T-helper 2 cell treated with Interferon-gamma antibody and Interleukin-4, amounts not matched to agents 5 μg/mL and 100 μg/mL, for 36 hours (primary cell): ENCODE measurements around the gene FUNDC2.
A peak's percentile ranks its signal among the peaks of the same experiment; 100 is the strongest.

Experiments
- DNase-seq: peaks from one replicate; pipeline ENCODE4 v3.0.0; 2021; ENCODE audit warnings: low spot score
- H3K27ac Mint-ChIP-seq: one replicate; pipeline ENCODE4 v1.8.0; 2021; ENCODE audit warnings: mild to moderate bottlenecking, mixed read lengths
- H3K27me3 Mint-ChIP-seq: one replicate; pipeline ENCODE4 v1.8.0; 2021; ENCODE audit warnings: low read depth, mixed read lengths
- H3K36me3 Mint-ChIP-seq: one replicate; pipeline ENCODE4 v1.8.0; 2021; ENCODE audit warnings: low read depth, mixed read lengths
- H3K4me1 Mint-ChIP-seq: one replicate; pipeline ENCODE4 v1.8.0; 2021; ENCODE audit warnings: low read depth, mixed read lengths
- H3K4me3 Mint-ChIP-seq: one replicate; pipeline ENCODE4 v1.8.0; 2022; ENCODE audit warnings: mild to moderate bottlenecking, moderate library complexity, mixed read lengths
- H3K9me3 Mint-ChIP-seq: one replicate; pipeline ENCODE4 v1.8.0; 2021; ENCODE audit warnings: mixed read lengths

FUNDC2 gene

DNA sequence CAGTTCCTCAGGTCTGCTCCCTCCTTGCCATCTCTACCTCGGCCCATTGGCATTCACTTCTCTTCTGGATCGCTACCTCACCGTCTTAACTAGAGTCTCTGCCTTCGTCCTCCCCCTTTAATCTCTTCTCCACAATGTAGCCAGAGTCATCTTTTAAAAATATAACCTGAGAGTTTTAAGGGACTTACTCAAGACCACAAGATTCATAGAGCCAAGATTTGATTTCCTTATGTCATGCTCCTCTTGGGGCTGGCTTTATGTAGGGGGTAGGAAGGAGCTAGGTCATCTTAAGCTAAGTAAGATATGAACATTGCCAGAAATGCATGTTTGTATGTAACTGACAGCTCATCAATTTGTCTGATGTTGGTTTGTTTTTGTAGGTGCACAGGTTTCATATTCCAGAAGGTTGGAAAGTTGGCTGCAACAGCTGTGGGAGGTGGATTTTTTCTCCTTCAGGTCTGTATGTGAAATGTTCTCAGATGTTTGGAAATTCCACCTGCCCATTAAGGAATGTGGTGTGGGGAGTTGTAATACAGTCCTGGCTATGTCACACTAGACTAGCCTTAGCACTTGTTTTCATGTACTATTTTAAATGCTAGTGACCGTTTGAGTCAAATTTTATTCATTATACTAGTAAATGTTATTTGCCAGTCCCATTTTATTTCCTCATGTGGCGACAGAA, 19.6 kb downstream of the FUNDC2 start:
- peaks cover 11% of the 10 kb centered on the region for H3K4me1 Mint-ChIP-seq
- no peaks in the 10 kb centered on the region for H3K27me3 Mint-ChIP-seq
- no peak overlapping the region for H3K4me3 Mint-ChIP-seq
- no peaks in the 10 kb centered on the region for H3K9me3 Mint-ChIP-seq
- peaks cover 6% of the 10 kb centered on the region for H3K36me3 Mint-ChIP-seq
- H3K27ac Mint-ChIP-seq, result no peak overlapping the region
- no peak for DNase-seq

DNA sequence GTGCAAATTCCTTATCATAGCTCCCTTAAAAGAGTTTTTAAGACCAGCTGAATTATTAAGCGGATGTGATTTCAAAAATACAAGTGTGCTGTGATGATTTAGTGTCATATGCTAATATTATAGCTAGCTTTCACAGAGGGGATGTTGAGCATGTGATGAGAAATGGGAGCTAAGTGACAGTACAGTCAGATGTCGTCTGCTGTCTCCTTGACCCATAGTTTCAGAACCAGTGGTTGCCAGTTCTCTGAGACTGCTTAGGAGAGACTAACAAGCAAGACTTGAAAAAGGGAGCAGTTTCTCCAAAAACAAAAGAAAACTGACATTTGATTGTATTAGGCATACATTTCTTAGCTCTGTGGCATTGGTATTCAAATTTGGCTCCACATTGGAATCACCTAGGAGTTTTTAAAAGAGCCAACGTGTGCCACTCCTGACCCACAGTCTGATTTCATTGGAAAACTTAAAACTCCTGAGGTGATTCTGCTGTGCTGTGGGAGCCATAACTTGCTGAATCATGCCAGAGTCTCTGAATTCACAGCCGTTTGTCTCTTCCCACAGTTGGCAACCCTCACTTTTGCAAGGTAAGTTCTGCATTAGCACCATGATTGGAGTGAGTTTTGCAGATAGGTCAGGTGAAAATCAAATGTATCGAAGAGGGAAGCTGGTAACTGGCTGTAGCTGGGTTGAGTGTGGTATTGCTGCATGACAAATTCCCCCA, 20.3 kb downstream of the FUNDC2 start:
- no peak for DNase-seq
- H3K27me3 Mint-ChIP-seq, result no peaks in the 10 kb centered on the region
- H3K4me1 Mint-ChIP-seq, result peaks cover 11% of the 10 kb centered on the region
- H3K4me3 Mint-ChIP-seq, result no peak overlapping the region
- H3K36me3 Mint-ChIP-seq, result peaks cover 11% of the 10 kb centered on the region
- H3K27ac Mint-ChIP-seq, result no peak overlapping the region
- no peaks in the 10 kb centered on the region for H3K9me3 Mint-ChIP-seq

DNA sequence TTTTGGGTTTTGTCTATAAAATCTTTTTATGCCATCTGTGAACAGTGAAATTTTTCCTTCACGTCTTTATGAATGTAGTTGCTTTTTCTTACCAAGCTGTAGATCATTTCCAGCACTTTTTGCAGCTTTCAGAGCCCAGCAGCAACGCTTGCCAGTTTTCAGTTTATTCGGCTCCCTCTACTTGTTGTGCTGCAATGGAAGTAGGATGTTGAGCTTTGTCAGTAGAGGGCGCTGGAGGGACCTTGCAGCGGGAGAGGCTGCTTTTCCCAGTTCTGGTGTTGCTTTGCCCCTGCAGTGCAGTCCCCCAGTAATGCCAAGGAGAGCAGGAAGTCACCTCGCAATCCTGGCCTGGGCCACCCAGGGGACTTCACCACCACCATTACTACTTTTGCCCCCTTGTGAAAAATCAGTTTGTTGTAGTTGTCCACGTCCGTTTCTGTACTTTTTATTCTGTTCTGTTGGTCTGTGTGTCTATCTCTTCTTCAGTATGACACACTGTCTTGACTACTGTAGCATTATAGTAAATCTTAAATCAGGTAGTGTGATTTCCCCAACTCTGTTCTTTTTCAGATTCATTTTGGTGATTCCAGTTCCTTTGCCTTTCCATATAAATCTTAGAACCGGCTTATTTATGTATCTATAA, 22.5 kb downstream of the FUNDC2 start:
- H3K4me3 Mint-ChIP-seq, result no peak overlapping the region
- no peak for DNase-seq
- no peak overlapping the region for H3K27ac Mint-ChIP-seq
- H3K9me3 Mint-ChIP-seq, result no peaks in the 10 kb centered on the region
- H3K27me3 Mint-ChIP-seq, result no peaks in the 10 kb centered on the region
- H3K4me1 Mint-ChIP-seq, result peaks cover 19% of the 10 kb centered on the region
- peaks cover 17% of the 10 kb centered on the region for H3K36me3 Mint-ChIP-seq

DNA sequence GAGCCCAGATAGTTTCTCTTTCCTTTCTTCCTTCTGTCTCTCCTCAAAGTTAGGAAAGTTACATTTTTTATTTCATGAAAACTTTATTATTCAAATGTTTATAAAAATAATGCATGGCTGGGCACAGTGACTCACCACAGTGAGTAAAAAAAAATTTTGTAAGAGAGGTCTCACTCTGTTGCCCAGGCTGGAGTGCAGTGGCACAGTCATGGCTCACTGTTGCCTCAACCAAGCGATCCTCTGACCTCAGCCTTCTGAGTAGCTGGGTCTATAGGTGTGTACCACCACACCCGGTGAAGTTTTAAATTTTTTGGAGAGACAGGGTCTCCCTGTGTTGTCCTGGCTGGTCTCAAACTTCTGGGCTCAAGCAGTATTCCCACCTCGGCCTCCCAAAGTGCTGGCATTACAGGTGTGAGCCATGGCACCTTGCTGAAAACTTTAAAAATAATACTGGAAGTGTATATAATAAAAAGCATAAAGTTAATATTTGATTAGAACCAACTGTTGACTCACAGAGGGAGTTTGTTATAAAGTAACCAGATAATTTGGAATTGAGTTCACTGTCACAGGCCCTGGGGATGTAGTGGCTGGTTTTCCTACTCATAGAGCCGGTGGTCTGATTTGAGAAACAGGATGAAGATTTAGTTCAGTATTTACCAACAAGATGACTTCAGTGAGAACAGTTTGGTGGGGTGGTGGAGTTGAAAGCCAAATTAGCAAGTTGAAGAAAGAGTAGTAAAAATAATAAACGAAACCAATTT, 26.3 kb downstream of the FUNDC2 start:
- H3K4me1 Mint-ChIP-seq, result peaks cover 31% of the 10 kb centered on the region
- H3K9me3 Mint-ChIP-seq, result no peaks in the 10 kb centered on the region
- no peak overlapping the region for H3K4me3 Mint-ChIP-seq
- no peak for DNase-seq
- peak overlapping the region; percentile 44 for H3K27ac Mint-ChIP-seq
- H3K27me3 Mint-ChIP-seq, result no peaks in the 10 kb centered on the region
- peaks cover 20% of the 10 kb centered on the region for H3K36me3 Mint-ChIP-seq

DNA sequence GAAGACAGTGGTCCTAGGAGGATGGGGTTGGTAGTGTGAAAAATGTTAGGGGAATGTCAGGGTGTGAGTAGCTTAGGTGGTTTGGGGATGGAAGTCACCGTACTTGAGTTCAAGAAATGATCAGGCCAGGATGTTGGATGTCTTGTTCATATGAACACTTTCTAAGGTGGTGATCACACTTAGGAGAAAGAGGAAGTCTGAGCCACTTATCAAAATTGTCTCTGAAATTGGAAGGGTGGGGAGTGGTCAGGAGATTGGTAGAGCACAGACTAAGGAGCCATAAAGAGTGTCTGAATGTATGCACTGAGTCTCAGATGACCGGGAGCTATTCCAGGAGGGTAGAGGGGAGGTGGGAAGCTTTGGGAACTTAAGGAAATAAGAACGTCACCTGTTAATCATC, 27.0 kb downstream of the FUNDC2 start:
- H3K9me3 Mint-ChIP-seq, result no peaks in the 10 kb centered on the region
- H3K27ac Mint-ChIP-seq, result peak overlapping the region; percentile 44
- H3K27me3 Mint-ChIP-seq, result no peaks in the 10 kb centered on the region
- H3K4me1 Mint-ChIP-seq, result peaks cover 30% of the 10 kb centered on the region
- no peak for DNase-seq
- H3K36me3 Mint-ChIP-seq, result peaks cover 20% of the 10 kb centered on the region
- H3K4me3 Mint-ChIP-seq, result no peak overlapping the region

DNA sequence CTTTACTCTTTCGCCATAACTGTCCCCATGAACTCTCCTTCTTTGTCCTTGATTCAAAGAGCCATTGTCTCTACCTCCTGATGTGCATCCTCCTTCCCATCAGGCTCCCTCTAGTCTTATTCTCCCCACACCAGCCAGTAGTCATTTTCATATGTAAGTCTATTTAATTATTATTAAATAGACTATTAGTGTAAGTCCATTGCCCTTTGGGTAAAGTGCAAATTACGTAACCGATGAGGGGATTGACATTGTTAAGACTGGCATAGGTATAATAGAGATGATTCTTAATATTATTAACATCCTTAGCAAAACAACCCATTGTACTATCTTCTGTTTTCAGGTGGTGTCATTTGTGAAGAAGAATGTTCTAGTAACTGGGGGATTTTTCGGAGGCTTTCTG, 27.6 kb downstream of the FUNDC2 start:
- H3K27me3 Mint-ChIP-seq, result no peaks in the 10 kb centered on the region
- H3K36me3 Mint-ChIP-seq, result peaks cover 19% of the 10 kb centered on the region
- no peak for DNase-seq
- H3K9me3 Mint-ChIP-seq, result no peaks in the 10 kb centered on the region
- no peak overlapping the region for H3K27ac Mint-ChIP-seq
- peaks cover 27% of the 10 kb centered on the region for H3K4me1 Mint-ChIP-seq
- no peak overlapping the region for H3K4me3 Mint-ChIP-seq

DNA sequence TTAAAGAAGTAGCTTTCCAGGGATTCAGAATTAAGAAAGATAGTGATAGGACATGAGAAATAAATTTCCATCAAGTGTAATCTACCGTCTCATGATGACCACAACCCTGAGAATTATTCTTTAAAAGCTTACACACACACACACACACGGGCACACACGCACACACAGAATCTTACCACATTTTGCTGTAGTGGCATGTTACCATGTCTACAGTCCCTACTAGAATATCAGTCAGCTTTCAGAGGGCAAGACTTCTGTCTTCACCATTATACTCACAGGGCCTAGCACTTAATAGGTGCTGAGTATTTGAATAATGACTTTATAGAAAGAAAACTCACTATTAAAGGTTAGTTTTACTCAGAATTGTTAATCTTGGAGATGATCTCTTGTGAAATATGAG, 28.9 kb downstream of the FUNDC2 start:
- no peaks in the 10 kb centered on the region for H3K27me3 Mint-ChIP-seq
- peaks cover 22% of the 10 kb centered on the region for H3K4me1 Mint-ChIP-seq
- H3K36me3 Mint-ChIP-seq, result peaks cover 19% of the 10 kb centered on the region
- H3K4me3 Mint-ChIP-seq, result no peak overlapping the region
- H3K27ac Mint-ChIP-seq, result no peak overlapping the region
- no peaks in the 10 kb centered on the region for H3K9me3 Mint-ChIP-seq
- no peak for DNase-seq

DNA sequence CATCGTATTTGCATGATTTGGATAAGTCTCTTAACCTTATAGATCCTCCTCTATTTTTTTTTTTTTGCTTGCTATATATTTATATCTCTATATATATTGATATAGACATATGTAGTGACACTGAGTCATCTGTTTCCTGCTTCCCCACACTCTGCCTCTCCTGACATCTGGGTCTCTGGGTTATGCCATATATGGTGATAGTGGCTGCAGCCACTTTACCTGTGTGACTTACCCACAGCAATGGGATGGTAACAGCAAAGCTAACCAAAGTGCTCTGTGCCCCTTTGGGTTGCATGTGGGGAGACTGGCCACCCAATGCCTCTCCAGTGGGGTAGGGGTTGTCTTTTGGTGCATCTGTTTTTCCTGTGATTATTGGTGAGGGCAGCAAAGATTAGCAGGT, 29.8 kb downstream of the FUNDC2 start:
- Mint-ChIP-seq H3K4me1 (peaks cover 20% of the 10 kb centered on the region), H3K9me3 (no peaks in the 10 kb centered on the region), H3K27ac (peak overlapping the region; percentile 62), H3K36me3 (peaks cover 18% of the 10 kb centered on the region), H3K4me3 (peak overlapping the region; percentile 73), H3K27me3 (no peaks in the 10 kb centered on the region)
- DNase-seq, result no peak

DNA sequence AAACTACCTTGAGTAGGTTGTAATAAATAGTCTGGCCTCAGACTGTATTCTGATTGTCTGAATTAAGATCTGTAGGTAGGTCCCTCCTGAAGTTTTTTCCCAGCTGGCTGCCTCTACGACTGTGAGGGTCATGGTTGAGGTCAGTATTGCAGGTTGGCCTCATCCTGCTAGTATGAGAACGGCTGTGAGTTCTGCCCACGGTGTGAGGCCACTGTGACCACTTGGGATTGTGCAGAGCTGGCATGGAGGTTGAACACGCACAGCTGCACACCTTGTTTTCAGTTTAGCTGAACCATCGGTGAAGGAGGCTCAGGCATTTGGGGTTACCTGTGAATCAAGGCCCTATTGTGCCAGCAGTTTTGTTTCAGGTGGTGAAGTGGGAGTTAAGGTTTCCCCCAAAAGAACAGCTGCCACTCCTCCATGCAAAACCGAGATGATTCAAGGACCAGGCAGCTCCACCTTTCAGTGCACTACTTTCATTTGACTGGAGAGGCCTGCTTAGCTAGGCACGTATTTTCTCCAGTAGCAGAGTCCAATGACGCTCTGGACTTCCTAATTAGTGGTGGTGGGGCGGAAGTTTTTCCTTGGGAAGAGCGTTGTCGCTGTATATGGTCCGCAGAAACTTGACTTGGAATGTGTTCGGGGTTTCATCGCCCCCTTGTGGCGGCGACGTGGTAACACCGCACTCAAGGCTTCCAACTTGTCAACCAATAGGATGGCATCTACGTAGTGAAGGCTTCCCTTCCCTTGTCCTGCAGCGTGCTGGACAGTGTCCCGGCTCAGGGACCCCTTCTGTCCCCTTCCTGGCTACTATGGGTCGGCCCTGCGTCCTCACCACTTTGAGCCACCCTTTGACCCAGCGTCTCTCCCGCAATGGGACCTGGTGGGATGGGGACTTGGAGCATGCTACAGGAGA, 30.5 kb downstream of the FUNDC2 start:
- peak overlapping the region; percentile 73 for H3K4me3 Mint-ChIP-seq

DNA sequence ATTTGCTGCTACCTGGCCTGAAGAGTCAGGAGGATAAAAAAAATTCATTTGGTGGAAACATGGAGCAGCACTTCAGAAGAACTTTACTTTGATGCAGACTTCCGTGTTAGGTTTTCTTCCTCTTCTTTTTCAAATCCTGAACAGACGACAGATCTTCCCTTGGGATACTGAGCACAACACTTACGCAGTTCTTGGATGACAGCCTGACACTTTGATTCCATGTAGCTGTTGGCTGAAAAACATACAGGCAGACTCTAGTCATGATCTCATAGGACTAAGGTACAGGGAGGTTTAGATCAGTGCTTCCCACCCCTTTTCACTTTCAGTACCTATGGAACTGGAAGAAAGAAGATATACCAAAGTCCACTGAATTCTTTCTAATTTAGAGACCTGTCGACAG, 35.1 kb downstream of the FUNDC2 start:
- Mint-ChIP-seq H3K36me3 (peaks cover 7% of the 10 kb centered on the region), H3K4me3 (no peak overlapping the region), H3K27ac (no peak overlapping the region)

More for the DNA sequence above, 30.5 kb downstream of the FUNDC2 start:
- no peaks in the 10 kb centered on the region for H3K27me3 Mint-ChIP-seq
- peak overlapping the region; percentile 62 for H3K27ac Mint-ChIP-seq
- H3K4me1 Mint-ChIP-seq, result peaks cover 21% of the 10 kb centered on the region
- no peaks in the 10 kb centered on the region for H3K9me3 Mint-ChIP-seq
- no peak for DNase-seq
- H3K36me3 Mint-ChIP-seq, result peaks cover 16% of the 10 kb centered on the region

DNA sequence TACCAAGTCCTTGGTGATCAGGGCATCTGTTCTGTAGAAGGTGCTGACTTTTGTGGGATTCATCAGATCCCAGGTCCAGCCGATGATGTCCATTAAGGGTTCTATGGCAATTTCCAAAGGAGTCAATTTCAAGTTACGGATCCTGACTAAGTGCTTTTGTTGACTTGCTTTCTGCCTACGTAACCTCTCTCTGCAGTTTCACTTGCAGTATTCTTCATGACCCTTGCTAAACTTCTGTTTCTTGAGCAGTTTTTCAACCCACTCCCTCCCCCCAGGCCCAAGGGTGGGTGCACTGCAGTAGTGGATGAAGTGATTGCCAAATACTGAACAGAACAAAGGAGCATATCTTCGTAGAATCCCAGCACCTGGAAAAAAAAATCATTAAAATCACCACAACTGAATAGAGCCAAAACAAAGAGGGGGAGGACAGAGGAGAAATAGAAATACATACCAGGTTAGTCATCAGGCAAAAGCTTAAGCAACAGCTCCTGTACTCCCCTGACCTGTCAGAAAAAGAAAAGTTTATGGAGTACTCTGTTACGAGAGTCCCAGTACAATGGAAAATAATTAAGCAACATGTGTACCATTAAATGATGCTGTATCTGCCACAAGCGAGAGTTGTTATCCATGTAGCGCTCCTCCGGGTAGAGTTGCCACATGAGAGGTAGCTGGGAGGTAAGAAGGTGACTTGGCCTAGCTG, 38.5 kb downstream of the FUNDC2 start:
- Mint-ChIP-seq H3K27ac (no peak overlapping the region), H3K4me1 (peaks cover 28% of the 10 kb centered on the region), H3K36me3 (peaks cover 5% of the 10 kb centered on the region), H3K9me3 (no peaks in the 10 kb centered on the region), H3K27me3 (no peaks in the 10 kb centered on the region), H3K4me3 (no peak overlapping the region)
- DNase-seq, result no peak

More for the DNA sequence above, 35.1 kb downstream of the FUNDC2 start:
- peaks cover 14% of the 10 kb centered on the region for H3K4me1 Mint-ChIP-seq
- H3K27me3 Mint-ChIP-seq, result no peaks in the 10 kb centered on the region
- H3K9me3 Mint-ChIP-seq, result no peaks in the 10 kb centered on the region
- no peak for DNase-seq

DNA sequence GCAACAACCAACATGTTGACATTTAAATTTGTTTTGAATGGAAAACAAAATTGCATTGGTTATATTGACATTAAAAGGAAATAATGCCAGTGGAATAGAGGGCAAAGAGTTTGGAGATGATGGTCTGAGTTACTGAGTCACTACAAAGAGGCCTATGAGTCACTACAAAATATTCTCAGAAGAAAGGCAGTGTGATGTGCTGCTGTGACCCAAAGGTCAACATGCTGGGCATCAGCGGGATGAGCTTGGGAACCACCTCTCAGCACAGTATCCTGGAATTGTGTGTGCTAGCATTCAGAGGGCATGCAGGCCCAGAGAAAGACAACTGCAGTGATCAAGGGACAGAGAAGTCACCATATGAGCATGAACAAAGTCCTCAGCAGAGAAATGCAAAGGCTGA, 41.5 kb downstream of the FUNDC2 start:
- H3K4me1 Mint-ChIP-seq, result peaks cover 32% of the 10 kb centered on the region
- H3K9me3 Mint-ChIP-seq, result no peaks in the 10 kb centered on the region
- DNase-seq, result no peak
- no peaks in the 10 kb centered on the region for H3K27me3 Mint-ChIP-seq
- H3K36me3 Mint-ChIP-seq, result peaks cover 6% of the 10 kb centered on the region
- peak overlapping the region; percentile 50 for H3K4me3 Mint-ChIP-seq
- H3K27ac Mint-ChIP-seq, result peak overlapping the region; percentile 49
